ENCODE measurements around the gene KCNK13.

GRCh38 chr14:90184094-90184493 is 122.3 kb downstream of the KCNK13 start:
- TF ChIP-seq CTCF (IDR thresholded peaks at IDR 0.05) (no peak), EZH2phosphoT487 (IDR thresholded peaks at IDR 0.05) (no peak)
